ENCODE results near the gene EXOSC2.

- TF ChIP-seq, protein P1, sequence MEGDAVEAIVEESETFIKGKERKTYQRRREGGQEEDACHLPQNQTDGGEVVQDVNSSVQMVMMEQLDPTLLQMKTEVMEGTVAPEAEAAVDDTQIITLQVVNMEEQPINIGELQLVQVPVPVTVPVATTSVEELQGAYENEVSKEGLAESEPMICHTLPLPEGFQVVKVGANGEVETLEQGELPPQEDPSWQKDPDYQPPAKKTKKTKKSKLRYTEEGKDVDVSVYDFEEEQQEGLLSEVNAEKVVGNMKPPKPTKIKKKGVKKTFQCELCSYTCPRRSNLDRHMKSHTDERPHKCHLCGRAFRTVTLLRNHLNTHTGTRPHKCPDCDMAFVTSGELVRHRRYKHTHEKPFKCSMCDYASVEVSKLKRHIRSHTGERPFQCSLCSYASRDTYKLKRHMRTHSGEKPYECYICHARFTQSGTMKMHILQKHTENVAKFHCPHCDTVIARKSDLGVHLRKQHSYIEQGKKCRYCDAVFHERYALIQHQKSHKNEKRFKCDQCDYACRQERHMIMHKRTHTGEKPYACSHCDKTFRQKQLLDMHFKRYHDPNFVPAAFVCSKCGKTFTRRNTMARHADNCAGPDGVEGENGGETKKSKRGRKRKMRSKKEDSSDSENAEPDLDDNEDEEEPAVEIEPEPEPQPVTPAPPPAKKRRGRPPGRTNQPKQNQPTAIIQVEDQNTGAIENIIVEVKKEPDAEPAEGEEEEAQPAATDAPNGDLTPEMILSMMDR (IDR thresholded peaks at IDR 0.05), result no peak
- no peak for TF ChIP-seq EP300 (IDR thresholded peaks at IDR 0.05)
- TF ChIP-seq POLR2A (IDR thresholded peaks at IDR 0.05), result no peak
Observed at GRCh38 chr9:130670644-130671043, 22.9 kb upstream of the EXOSC2 start.
